ENCODE data around the gene PCDHGB5.
"Not testable (repeated sequence)": the region's sequence is repeated elsewhere in the genome, so short reads cannot be mapped to it uniquely, and the experiment has no call there.

The PCDHGB5 gene

DNA sequence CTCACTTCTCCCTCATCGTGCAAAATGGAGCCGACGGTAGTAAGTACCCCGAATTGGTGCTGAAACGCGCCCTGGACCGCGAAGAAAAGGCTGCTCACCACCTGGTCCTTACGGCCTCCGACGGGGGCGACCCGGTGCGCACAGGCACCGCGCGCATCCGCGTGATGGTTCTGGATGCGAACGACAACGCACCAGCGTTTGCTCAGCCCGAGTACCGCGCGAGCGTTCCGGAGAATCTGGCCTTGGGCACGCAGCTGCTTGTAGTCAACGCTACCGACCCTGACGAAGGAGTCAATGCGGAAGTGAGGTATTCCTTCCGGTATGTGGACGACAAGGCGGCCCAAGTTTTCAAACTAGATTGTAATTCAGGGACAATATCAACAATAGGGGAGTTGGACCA lies 33.5 kb downstream of the PCDHGB5 start:
- no peak for TF ChIP-seq POLR2A (IDR thresholded peaks at IDR 0.05; ENCODE audit: low read depth, low read length)
- no peak for FAIRE-seq

DNA sequence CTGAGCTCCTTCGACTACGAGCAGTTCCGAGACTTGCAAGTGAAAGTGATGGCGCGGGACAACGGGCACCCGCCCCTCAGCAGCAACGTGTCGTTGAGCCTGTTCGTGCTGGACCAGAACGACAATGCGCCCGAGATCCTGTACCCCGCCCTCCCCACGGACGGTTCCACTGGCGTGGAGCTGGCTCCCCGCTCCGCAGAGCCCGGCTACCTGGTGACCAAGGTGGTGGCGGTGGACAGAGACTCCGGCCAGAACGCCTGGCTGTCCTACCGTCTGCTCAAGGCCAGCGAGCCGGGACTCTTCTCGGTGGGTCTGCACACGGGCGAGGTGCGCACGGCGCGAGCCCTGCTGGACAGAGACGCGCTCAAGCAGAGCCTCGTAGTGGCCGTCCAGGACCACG lies 34.6 kb downstream of the PCDHGB5 start:
- DNase-seq (ENCODE audit: insufficient read length, low spot score); FAIRE-seq: not testable (repeated sequence)

More for the DNA sequence above, 33.5 kb downstream of the PCDHGB5 start:
- DNase-seq (ENCODE audit: insufficient read length, low spot score): no peak

DNA sequence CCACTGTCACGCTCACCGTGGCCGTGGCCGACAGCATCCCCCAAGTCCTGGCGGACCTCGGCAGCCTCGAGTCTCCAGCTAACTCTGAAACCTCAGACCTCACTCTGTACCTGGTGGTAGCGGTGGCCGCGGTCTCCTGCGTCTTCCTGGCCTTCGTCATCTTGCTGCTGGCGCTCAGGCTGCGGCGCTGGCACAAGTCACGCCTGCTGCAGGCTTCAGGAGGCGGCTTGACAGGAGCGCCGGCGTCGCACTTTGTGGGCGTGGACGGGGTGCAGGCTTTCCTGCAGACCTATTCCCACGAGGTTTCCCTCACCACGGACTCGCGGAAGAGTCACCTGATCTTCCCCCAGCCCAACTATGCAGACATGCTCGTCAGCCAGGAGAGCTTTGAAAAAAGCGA lies 35.0 kb downstream of the PCDHGB5 start:
- FAIRE-seq; DNase-seq (ENCODE audit: insufficient read length, low spot score): not testable (repeated sequence)

DNA sequence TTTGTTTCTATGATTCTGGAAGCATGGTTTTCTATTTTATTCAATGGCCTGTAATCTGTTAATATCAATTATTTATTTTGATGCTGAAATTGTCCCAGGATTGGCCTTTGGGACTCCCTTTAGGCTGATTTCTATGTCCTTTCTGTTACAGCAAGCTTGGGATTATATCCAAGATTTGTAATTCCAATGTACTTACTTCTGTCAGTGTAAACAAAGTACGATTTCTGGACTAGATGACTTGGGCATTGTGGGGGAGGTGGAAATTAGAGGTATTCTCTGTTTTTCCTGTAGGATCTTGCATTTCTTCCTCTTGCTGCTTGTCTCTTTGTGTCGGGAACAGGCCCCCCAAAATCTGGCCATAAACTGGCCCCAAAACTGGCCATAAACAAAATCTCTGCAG lies 36.3 kb downstream of the PCDHGB5 start:
- DNase-seq (ENCODE audit: insufficient read length, low spot score): no peak

DNA sequence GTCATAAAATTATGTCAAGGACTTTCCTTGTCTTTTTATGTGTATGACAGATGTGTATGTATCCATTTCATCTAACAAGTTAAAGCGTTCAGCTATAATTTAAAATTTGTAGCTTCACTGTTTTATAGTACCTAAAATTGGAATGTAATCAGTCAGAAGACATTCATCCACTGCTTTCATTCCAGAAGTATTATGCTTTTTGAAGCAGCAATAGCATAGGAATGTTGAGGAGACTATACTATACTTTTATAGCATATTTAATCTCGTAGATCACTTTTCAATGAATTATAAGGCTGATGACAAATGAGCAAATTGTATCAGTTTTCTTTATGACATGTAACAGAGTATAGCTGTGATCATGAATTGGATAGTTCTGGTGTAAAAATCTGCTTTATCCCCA lies 39.5 kb downstream of the PCDHGB5 start:
- DNase-seq (ENCODE audit: insufficient read length, low spot score): no peak
- TF ChIP-seq POLR2A (IDR thresholded peaks at IDR 0.05; ENCODE audit: low read depth, low read length): no peak
- peak; percentile 15 for FAIRE-seq

More for the DNA sequence above, 36.3 kb downstream of the PCDHGB5 start:
- no peak for FAIRE-seq
- no peak for TF ChIP-seq POLR2A (IDR thresholded peaks at IDR 0.05; ENCODE audit: low read depth, low read length)

DNA sequence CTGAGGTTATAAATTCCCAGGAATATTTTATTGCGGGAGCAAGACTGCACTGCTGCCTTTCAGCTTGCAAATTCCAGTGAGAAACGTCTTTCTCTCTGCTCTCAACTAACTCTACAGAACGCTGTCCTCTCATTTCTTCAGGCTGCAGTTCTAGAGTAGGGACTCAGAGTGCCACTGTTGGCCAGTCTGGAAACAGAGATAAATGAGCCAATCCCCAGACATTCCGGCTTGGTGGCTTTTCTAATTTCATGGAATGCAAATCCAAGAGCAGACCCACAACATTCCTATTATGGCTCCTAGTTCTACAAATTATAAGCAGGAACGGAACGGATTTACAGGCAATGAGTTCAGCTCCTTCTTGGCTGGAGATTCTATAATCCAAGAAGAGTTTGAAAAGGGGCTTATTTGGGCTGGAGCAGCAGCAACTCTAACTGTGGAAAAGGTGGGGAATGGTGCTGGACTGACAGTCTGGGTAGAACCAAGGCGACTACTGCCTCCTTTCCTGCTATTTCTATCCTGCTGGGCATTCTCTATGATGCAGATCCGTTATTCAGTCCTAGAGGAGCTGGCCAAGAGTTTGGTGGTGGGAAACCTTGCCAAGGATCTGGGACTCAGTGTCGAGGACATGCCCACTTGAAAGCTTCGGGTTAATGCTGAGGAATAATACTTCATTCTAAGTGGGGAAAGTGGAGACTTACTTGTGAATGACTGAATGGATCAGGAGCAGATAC lies 41.8 kb downstream of the PCDHGB5 start:
- DNase-seq (ENCODE audit: insufficient read length, low spot score) (no peak), FAIRE-seq (no peak)
- no peak for TF ChIP-seq POLR2A (IDR thresholded peaks at IDR 0.05; ENCODE audit: low read depth, low read length)

DNA sequence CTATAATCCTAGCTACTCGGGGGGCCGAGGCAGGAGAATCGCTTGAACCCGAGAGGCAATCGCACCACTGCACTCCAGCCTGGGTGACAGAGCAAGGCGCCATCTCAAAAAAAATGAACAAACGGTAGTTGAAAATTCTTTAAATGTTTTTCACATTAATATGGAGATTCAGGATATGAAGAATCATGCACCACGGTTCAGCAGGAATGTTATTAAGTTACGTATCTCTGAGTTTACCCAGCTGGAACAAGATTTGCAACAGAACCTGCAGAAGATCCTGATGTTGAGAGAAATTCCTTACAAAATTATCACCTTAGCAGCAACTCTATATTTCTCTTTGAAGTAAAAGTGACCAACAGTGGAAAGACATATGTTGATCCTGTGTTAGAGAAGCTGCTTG lies 42.6 kb downstream of the PCDHGB5 start:
- no peak for FAIRE-seq

DNA sequence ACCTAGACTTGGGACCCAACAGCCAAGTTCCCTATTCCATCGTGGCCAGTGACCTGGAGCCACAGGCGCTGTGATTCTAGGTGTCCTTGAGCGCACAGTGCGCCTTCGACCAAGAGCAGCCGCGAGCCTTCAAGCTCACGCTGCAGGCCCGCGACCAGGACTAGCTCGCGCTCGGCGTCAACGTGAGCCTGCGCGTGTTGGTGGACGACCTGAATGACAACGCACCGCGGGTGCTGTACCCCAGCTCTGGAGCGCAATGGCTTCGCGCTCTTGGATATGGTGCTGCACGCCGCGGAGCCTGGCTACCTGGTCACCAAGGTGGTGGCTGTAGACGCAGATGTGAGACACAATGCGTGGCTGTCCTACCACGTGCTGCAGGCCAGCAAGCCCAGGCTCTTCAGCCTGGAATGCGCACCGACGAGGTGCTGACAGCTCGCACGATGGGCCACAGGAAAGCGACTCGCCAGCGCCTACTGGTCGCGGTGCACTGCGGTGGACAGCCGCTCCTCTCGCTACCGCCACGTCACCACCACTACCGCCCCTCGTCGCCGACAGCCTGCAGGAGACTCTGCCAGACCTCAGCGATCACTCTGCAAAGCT lies 43.9 kb downstream of the PCDHGB5 start:
- FAIRE-seq (no peak), DNase-seq (ENCODE audit: insufficient read length, low spot score) (no peak)

More for the DNA sequence above, 42.6 kb downstream of the PCDHGB5 start:
- no peak for DNase-seq (ENCODE audit: insufficient read length, low spot score)
- no peak for TF ChIP-seq POLR2A (IDR thresholded peaks at IDR 0.05; ENCODE audit: low read depth, low read length)

More for the DNA sequence above, 43.9 kb downstream of the PCDHGB5 start:
- TF ChIP-seq POLR2A (IDR thresholded peaks at IDR 0.05; ENCODE audit: low read depth, low read length): no peak
